Calu3 (cell line): ENCODE data around the gene KCNK6. TPM values are rescaled to one million over a fixed set of nuclear protein-coding genes. Genes with fewer than 3 reads are reported as not detected.

Source experiments
- BruUV-seq: library from RNA; stranded (reverse); fragments of 400-500 nt; replicated peaks from 2 replicates; lab custom pipeline; 2021; lab: Mats Ljungman, UMichigan
- CTCF ChIA-PET: fragments of 300-600 bp; sonication (Branson Sonifier 250); formaldehyde crosslinking; loops from one replicate; lab custom pipeline; 2022; ENCODE audit warnings: antibody characterized with exemption; lab: Charles Lee
- DNase-seq: peaks from one replicate; pipeline ENCODE4 v3.0.0; 2022
- H3K27ac Mint-ChIP-seq: one replicate; pipeline ENCODE4 v1.8.0; 2022; ENCODE audit warnings: mixed read lengths; ENCODE audit not compliant: unreplicated experiment
- H3K27me3 Mint-ChIP-seq: one replicate; pipeline ENCODE4 v1.8.0; 2022; ENCODE audit warnings: mixed read lengths; ENCODE audit not compliant: unreplicated experiment
- H3K36me3 Mint-ChIP-seq: one replicate; pipeline ENCODE4 v1.8.0; 2022; ENCODE audit warnings: mild to moderate bottlenecking, moderate library complexity, mixed read lengths; ENCODE audit not compliant: insufficient read depth, unreplicated experiment
- H3K4me1 Mint-ChIP-seq: one replicate; pipeline ENCODE4 v1.8.0; 2022; ENCODE audit warnings: mild to moderate bottlenecking, low read depth, mixed read lengths; ENCODE audit not compliant: unreplicated experiment
- H3K4me3 Mint-ChIP-seq: one replicate; pipeline ENCODE4 v1.8.0; 2022; ENCODE audit warnings: mild to moderate bottlenecking, low read depth, moderate library complexity, mixed read lengths; ENCODE audit not compliant: unreplicated experiment
- H3K9me3 Mint-ChIP-seq: one replicate; pipeline ENCODE4 v1.8.0; 2022; ENCODE audit warnings: low read depth, mixed read lengths; ENCODE audit not compliant: unreplicated experiment
- CTCF ChIP-seq: fragments of 200-600 bp; IDR thresholded peaks from one replicate; pipeline ENCODE4 v1.8.0; 2022; ENCODE audit warnings: antibody characterized with exemption; ENCODE audit not compliant: unreplicated experiment
- intact Hi-C: fragments of 100-400 bp; cut with micrococcal nuclease; formaldehyde crosslinking; loops from one replicate; pipeline ENCODE4 v1.10.0; 2022; ENCODE audit not compliant: unreplicated experiment
- total RNA-seq: library from RNA; stranded (reverse); gene quantifications from 2 replicates; pipeline ENCODE4 v1.2.3, GENCODE V29; 2022

Gene KCNK6
- total RNA-seq, 1 experiment from 2014 or later, result 3.6 TPM

DNA sequence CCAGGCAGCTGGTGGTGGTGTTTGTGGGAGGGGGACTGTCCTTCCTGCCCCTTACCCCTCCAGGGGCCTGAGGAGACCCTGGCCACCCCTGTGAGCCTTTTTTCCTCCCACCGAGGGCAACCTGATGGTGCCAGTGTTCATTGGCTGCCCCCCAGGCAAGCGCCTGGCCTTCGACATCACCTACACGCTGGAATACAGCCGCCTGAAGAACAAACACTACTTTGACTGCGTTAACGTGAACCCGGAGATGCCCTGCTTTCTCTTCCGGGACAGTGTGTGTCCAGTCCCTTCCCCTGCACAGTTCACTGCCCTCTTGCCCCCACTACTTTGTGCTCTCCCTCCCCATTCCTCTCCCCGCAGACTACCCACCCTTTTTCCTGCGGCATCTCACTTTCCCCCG is 47.4 kb downstream of the KCNK6 start:
- peaks cover 60% of the 10 kb centered on the region for H3K27me3 Mint-ChIP-seq
- no peaks in the 10 kb centered on the region for H3K4me1 Mint-ChIP-seq
- no peaks in the 10 kb centered on the region for H3K9me3 Mint-ChIP-seq
- H3K27ac Mint-ChIP-seq, result no peak overlapping the region
- no TSS peak for BruUV-seq
- H3K36me3 Mint-ChIP-seq, result peaks cover 6% of the 10 kb centered on the region
- no peak for TF ChIP-seq CTCF
- intact Hi-C loops, result no loop called here
- CTCF ChIA-PET, result no interaction called here
- no peak for DNase-seq
- no peak overlapping the region for H3K4me3 Mint-ChIP-seq

DNA sequence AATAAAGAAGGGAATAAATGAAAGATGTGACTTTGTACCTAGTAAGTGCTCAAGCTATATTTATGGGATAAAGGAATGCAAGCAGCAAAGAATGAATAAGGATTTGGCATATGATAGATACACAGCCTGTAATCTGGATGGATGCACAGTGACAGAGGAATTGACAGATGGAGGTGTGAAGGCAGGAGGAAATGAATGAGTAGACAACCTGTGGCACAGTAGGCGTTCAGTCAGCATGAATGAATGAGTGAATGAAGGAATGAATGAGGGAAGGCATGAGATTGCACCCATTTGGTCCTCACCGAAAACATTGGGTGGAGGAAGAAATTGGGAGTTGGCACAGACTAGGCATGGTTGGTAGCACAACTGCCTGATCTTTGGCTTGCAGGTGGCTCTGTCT is 49.9 kb downstream of the KCNK6 start:
- no TSS peak for BruUV-seq
- H3K36me3 Mint-ChIP-seq, result peaks cover 7% of the 10 kb centered on the region
- no peaks in the 10 kb centered on the region for H3K4me1 Mint-ChIP-seq
- no peak for TF ChIP-seq CTCF
- no peak overlapping the region for H3K4me3 Mint-ChIP-seq
- intact Hi-C loops, result no loop called here
- peaks cover 62% of the 10 kb centered on the region for H3K27me3 Mint-ChIP-seq
- CTCF ChIA-PET, result no interaction called here
- no peaks in the 10 kb centered on the region for H3K9me3 Mint-ChIP-seq
- no peak overlapping the region for H3K27ac Mint-ChIP-seq
- DNase-seq, result no peak

DNA sequence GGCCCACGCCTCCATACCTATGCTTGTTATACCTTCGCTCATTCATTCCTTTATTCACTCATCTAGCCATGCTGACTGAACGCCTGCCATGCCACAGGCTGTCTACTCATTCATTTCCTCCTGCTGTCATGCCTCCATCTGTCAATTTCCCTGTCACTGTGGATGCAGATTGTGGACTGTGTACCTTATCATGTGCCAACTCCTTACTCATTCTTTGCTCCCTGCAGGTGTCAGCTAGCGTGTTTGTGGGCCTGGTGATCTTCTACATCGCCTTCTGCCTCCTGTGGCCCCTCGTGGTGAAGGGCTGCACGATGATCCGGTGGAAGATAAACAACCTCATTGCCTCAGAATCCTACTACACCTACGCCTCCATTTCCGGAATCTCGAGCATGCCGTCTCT is 50.7 kb downstream of the KCNK6 start:
- Mint-ChIP-seq H3K27me3 (peaks cover 62% of the 10 kb centered on the region), H3K4me1 (peaks cover 5% of the 10 kb centered on the region), H3K4me3 (no peak overlapping the region), H3K27ac (no peak overlapping the region), H3K9me3 (no peaks in the 10 kb centered on the region), H3K36me3 (peaks cover 14% of the 10 kb centered on the region)
- BruUV-seq, result no TSS peak
- intact Hi-C loops, result no loop called here
- CTCF ChIA-PET, result no interaction called here
- DNase-seq, result no peak
- TF ChIP-seq CTCF, result no peak

DNA sequence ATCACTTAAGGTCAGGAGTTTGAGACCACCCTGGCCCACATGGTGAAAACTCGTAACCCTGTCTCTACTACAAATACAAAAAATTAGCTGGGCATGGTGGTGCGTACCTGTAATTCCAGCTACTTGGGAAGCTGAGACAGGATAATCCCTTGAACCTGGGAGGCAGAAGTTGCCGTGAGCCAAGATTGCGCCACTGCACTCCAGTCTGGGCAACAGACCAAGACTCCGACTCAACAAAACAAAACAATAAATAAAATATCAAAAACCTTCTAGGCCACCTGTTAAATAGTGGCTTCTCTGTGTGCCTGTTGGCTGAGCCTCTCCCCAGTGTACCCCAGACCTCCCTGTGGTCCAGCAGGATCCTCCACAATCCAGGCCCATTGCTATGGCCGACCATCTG is 51.4 kb downstream of the KCNK6 start:
- CTCF ChIA-PET, result no interaction called here
- no peak for DNase-seq
- Mint-ChIP-seq H3K9me3 (no peaks in the 10 kb centered on the region), H3K4me1 (peaks cover 13% of the 10 kb centered on the region), H3K4me3 (no peak overlapping the region), H3K27me3 (peaks cover 57% of the 10 kb centered on the region), H3K27ac (no peak overlapping the region), H3K36me3 (peaks cover 18% of the 10 kb centered on the region)
- no peak for TF ChIP-seq CTCF
- intact Hi-C loops, result no loop called here
- no TSS peak for BruUV-seq
